Sigmoid colon (tissue), 4 donors: Measurements from ENCODE around the gene MARS1.

Source experiments
- CTCF ChIP-seq, 4 experiments: fragments of 450-650 bp in 3 of 4; fragments of 200-600 bp in 1 of 4; IDR thresholded peaks; one replicate each; pipeline ENCODE4 v1.5.1; 2016 to 2019; ENCODE audit warnings: antibody characterized with exemption in 4 of 4, mild to moderate bottlenecking in 3 of 4, moderate library complexity in 2 of 4
- POLR2A ChIP-seq, 2 donors: fragments of 450-650 bp; IDR thresholded peaks; one replicate each; pipeline ENCODE4 v1.6.1; 2016; ENCODE audit warnings: antibody characterized with exemption in 2 of 2, mild to moderate bottlenecking in 2 of 2, moderate library complexity in 2 of 2
- POLR2AphosphoS5 ChIP-seq, 4 donors: sonication (generic); formaldehyde crosslinking; IDR thresholded peaks; one replicate each; pipeline ENCODE4 v1.6.1; 2017; ENCODE audit warnings: antibody characterized with exemption in 4 of 4

DNA sequence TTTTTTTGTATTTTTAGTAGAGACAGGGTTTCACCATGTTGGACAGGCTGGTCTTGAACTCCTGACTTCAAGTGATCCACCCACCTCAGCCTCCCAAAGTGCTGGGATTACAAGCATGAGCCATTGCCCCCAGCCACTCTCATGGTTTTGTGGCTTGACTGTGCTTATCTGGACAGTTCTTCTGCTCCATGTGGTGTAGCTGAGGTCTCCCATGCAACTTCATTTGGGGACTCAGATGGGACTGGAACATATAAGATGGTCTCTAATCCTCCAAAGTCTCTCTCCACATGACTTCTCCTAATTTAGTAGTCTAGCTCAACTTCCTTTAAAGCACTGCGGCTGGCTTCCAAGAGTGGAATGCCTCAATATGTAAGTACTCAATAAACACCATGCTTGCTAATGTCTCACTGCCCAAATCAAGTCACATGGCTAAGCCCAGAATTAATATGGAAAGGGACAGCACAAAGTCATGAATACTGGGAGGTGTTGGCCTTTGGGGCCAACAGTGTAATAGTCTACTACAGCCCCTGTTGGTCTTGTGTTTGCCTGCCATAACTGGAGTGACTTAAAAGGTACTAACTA lies 45.9 kb upstream of the MARS1 start:
- TF ChIP-seq CTCF (IDR thresholded peaks at IDR 0.05) (no peak), POLR2AphosphoS5 (IDR thresholded peaks at IDR 0.05) (no peak), POLR2A (IDR thresholded peaks at IDR 0.05) (no peak)
